Measurements from ENCODE around the gene LRRC37A3.
A peak's percentile ranks its signal among the peaks of the same experiment; 100 is the strongest.
"Not testable (repeated sequence)": the region's sequence is repeated elsewhere in the genome, so short reads cannot be mapped to it uniquely, and the experiment has no call there.

DNA sequence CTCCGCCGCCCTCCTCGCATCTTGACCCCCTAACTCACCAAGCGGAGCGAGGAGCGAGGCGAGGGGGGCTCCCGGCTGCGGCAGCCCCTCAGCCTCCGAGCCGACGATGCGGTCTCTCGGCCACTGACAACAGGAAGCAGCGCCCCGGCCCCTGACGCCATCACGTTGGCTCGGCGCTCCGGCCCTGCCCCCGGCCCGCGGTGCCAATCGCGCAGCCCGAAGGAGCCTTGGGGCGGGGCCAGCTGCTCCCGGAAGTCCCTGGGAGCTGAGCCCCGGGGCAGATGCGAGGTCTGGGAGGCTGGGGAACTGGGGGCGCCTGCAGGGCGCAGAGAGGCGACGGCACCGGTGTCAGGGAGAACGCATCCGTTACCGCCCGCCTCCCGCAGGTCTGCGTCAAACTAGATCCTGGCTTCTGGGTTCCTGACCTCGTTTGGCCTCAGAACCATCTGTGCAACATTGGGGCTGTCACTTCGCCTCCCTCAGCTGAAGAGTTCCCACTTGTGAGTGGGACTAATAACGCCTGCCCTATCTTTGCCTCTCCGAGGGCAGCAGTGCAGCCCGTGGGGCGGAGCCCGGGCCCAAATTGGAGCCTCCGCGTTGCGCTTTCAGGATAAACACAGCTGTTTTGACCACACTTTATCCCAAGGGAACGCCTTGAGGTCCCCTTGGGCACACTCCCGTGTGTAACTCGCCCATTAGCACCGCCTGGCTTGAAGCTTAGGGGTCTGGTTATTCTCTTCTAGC is 82.1 kb downstream of the LRRC37A3 start:
- TF ChIP-seq, protein P1, sequence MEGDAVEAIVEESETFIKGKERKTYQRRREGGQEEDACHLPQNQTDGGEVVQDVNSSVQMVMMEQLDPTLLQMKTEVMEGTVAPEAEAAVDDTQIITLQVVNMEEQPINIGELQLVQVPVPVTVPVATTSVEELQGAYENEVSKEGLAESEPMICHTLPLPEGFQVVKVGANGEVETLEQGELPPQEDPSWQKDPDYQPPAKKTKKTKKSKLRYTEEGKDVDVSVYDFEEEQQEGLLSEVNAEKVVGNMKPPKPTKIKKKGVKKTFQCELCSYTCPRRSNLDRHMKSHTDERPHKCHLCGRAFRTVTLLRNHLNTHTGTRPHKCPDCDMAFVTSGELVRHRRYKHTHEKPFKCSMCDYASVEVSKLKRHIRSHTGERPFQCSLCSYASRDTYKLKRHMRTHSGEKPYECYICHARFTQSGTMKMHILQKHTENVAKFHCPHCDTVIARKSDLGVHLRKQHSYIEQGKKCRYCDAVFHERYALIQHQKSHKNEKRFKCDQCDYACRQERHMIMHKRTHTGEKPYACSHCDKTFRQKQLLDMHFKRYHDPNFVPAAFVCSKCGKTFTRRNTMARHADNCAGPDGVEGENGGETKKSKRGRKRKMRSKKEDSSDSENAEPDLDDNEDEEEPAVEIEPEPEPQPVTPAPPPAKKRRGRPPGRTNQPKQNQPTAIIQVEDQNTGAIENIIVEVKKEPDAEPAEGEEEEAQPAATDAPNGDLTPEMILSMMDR (IDR thresholded peaks at IDR 0.05), result not testable (repeated sequence)
- peak; percentile 90 to 91 for TF ChIP-seq POLR2A (IDR thresholded peaks at IDR 0.05)

Data from gastroesophageal sphincter (tissue), 3 donors.